Hematopoietic multipotent progenitor cell treated with erythropoietin and hydrocortisone succinate and interleukin-3 and kit ligand, for 8 days (in vitro differentiated cells): ENCODE measurements around the gene ACO1.

Experiments
- DNase-seq: peaks from one replicate; pipeline ENCODE4 v3.0.0-alpha.2; 2015

Gene ACO1

GRCh38 chr9:32384002-32384363 is 460 bp upstream of the ACO1 start:
- DNase-seq = no peak

- DNase-seq = no peak
Observed at GRCh38 chr9:32385152-32385884, 875 bp downstream of the ACO1 start.

DNA sequence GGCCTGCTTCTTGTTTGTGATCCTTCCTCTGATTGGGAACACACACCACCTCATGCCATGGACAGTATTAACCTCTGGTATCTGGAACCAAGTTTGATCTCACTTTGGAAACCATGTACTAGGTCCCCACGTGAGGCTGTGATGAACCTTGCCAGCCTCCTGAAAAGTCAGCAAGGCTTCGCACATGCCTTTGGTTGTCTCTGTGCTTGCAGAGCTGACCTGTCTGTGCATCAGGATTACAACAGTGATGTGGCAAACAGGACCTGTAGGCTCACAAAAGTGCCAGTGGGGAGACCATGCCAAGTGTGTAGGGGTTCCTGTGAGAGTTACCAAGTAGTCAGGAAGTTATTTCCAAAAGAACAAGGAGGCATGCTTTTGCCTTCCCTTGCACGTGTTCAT is 1.4 kb downstream of the ACO1 start:
- DNase-seq = no peak

DNA sequence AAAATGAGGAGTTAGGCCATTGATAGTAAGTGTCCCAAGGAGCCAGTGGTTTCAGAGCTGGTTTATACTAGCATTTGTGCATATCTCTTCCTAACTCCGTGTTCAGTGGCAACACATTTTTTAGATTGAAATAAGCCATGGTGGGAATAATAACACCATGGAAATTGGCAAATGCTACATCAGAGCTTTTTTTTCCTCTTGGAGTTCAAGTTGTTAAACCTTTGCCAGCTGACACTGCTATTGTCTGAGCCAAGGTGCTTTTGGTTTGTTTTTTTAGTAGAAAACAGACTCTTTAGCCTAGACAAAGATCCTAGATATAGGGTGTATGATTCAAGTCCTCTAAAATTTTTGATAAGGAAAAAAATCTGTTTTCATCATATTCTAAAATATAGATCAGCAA is 2.8 kb downstream of the ACO1 start:
- DNase-seq = no peak

DNA sequence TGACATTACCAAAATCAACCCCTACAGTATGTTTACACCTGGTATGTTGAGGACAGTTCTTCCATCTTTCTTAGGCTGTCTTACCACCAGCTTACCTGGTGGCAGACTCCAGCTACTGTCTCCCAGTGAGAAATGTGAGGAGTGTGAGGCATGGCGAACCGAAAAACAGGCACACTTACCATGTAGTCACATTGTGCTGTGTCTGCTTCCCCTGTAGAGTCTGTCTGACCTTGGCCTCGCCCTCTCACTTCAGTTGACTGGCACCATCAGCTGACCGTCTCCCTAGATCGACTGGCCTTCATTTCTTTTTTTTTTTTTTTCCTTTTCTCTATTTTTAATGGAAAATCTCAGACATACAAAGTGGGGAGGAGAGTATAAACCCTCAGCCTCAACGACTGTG is 4.9 kb downstream of the ACO1 start:
- DNase-seq = no peak

DNA sequence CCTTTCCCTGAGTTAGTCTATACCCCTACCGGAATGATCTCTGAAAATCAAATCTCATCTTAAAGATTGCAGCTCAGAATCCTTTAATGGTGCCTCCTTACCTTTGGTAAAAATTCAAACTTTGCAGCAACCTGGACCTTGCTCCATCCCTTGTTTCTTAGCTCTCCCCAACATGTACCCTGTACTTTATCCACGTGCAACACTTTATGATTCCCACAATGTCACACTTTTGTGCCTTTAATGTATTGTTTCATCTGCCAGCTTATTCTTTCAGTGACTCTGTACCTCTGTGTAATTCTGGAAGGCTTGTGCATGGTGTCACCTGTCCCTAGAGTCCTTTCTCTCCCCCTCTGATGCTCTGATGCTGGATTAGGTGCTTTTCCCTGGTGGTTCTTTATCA is 9.5 kb downstream of the ACO1 start:
- no peak for DNase-seq

GRCh38 chr9:32394381-32395049 is 10.1 kb downstream of the ACO1 start:
- DNase-seq = no peak

GRCh38 chr9:32395510-32396216 is 11.2 kb downstream of the ACO1 start:
- no peak for DNase-seq

DNA sequence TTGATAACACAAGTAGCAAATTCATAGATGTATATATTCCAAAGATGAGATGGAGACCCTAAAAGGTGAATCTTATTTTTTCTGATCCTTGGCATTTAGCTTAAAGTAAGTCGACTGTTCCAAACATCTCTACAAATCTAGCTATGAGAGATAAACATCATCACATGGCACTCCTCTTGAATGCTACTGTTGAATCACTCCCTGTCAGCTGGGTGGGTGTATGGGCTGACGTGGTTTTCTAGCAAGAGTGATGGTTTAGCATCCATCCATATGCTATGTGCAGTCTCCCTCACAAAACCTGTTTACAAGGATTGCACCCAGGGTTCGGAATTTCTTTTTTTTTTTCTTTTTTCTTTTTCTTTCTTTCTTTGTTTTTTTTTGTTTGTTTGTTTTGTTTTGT is 13.8 kb downstream of the ACO1 start:
- no peak for DNase-seq

GRCh38 chr9:32399110-32399815 is 14.8 kb downstream of the ACO1 start:
- DNase-seq = no peak

GRCh38 chr9:32401488-32401887 is 17.0 kb downstream of the ACO1 start:
- no peak for DNase-seq

- DNase-seq = no peak
Observed at GRCh38 chr9:32403567-32404260, 19.3 kb downstream of the ACO1 start.

- DNase-seq = no peak
Observed at GRCh38 chr9:32404402-32404801, 20.0 kb downstream of the ACO1 start.

GRCh38 chr9:32404856-32405255 is 20.4 kb downstream of the ACO1 start:
- DNase-seq = no peak

DNA sequence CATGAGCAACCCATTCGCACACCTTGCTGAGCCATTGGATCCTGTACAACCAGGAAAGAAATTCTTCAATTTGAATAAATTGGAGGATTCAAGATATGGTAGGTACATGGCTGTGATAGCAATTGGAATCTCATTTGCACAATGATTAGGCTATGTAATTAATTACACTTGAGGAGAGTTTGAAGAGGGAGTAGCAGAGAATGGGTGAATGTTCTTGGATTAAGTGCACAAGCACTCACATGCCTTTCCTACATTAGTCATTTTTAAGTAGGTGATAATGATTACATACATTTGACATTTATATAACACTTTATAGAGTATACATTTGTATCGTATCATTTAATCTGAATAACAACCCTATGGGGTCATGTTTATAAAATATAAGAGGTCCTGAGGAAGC is 21.1 kb downstream of the ACO1 start:
- no peak for DNase-seq

DNA sequence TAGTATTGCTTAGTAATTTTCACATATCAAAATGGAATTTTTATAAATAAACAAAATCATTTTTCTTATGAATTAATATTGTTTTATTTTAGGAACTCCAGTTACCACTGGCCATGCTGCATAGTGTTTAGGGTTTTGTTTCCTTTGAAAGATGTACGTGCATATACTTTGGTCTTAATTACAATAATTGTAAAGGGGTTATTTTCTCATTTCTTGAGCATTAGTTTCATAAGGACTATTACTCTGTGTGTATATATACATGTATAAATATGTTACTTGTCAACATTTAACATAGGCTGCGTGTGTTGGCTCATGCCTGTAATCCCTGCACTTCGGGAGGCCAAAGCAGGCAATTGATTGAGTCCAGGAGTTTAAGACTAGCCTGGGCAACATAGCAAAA is 21.6 kb downstream of the ACO1 start:
- DNase-seq = no peak

DNA sequence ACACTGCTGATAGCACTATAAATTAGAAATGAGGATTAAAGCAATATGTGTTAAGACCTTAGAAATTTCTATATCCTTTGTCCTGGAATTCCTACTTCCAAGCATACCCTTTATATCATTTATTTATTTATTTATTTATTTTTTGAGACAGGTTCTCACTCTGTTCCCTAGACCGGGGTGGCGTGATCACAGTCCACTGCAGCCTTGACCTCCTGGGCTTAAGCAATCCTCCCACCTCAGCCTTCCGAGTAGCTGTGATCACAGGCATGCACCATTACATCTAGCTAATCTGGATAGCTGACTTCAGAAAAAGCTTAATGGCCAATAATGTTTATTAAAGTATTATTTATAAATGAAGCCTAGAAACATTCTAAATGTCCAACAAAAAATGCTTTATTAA is 27.3 kb downstream of the ACO1 start:
- no peak for DNase-seq

DNA sequence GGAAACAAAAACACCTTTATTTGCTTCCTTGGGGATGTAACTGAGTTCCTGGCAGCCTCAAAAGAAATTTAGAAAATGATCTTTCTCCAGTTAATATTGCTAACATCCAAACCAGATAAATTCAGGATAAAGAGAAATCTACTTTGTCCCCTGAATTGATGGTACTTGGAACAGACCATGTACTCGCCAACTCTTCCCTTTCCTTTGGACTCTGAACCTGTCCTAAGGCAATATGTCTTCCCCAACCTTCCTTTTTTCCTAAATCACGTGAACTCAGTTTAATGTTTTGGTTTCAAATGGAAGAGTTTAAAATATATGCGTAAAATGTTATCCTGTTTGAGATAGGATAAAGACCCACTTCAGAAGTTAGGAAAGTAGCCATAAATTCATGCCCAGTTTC is 28.0 kb downstream of the ACO1 start:
- no peak for DNase-seq

DNA sequence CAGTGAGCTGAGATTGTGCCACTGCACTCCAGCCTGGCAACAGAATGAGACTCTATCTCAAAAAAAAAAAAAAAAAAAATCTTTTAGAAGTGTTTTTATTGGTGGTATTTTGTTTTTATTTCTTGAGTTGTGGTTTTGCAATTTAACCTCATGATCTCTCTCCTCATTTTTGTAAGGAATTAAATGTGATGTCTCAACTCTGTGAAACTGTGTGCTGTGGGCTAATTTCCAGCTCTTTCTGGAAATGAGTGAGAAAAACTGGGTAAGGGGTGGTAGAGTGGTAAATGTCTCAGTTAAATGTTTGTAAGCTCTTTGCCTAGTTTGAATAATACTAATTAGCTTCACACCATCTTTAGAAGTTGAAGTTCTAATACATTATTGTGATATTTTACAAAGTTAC is 29.0 kb downstream of the ACO1 start:
- DNase-seq = no peak

DNA sequence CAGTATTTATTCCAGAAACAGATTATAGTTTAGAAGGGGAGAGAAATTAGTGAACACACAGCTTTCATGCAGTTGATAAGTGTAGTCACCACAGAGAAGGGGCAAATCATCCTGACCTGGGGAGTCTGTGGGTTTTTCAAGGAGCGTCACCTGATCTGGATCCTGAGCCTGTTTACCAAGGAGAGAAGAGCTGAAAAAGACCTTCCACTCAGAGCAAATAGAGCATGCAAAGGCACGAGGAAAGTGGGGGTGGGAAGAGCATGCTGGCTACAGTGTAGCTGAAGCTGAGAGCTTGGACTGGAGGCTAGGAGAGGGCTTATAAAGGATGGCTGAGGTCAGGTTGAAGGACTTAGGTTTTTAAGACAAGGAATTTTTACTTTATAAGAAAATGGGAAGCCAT is 30.4 kb downstream of the ACO1 start:
- no peak for DNase-seq

DNA sequence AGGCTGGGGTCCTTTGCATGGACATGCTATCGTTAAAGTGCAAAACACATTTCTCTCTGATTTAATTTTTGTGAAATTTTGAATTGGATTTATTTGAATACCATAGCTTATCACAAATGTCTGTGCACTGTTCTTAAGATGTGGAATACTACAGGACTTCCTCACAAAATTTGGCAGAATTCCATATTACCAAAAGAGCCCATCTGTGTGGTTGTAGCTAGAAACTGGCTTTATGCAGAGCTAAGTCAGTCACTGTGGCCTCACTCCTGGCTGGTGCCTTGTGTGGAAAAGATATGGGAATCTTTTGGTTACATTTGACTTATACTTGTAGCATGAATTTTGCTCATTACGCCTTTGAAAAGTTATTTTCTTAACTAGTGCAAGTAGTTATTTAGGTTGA is 35.5 kb downstream of the ACO1 start:
- no peak for DNase-seq

DNA sequence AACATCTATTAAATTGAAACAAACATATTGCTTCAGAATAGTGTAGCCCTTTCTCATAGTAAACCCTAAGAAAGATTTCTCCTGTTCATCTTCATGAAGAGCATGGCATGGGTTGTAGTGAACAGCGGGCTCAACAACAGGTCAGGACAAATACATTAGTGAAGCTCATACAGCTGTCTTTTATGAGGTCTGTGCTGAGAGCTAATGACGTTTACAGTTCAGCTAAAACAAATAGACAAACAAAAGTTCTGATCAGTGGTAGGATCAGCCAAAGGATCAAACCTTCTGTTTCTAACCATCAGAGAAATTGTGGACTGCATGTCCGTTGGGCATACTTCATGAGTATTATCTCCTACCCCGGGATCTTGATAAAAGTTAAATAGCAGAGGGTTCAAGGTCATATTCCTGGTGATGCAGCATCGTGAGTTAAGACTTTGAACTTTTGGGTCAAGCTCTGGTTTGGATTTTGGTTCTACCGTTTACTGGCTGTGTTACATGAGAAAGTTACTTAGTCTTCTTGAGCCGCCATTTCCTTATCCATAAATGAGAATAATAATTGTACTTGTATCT is 37.9 kb downstream of the ACO1 start:
- no peak for DNase-seq

GRCh38 chr9:32423371-32423770 is 38.9 kb downstream of the ACO1 start:
- no peak for DNase-seq
